GM21529 (cell line): ENCODE data around the gene GPR108.
"Not testable (repeated sequence)": the region's sequence is repeated elsewhere in the genome, so short reads cannot be mapped to it uniquely, and the experiment has no call there.

Experiments
- ATAC-seq: cut with Tn5 transposase; IDR thresholded peaks from one replicate; pipeline ENCODE4 v1.9.1; 2021; ENCODE audit not compliant: unreplicated experiment

The GPR108 gene

DNA sequence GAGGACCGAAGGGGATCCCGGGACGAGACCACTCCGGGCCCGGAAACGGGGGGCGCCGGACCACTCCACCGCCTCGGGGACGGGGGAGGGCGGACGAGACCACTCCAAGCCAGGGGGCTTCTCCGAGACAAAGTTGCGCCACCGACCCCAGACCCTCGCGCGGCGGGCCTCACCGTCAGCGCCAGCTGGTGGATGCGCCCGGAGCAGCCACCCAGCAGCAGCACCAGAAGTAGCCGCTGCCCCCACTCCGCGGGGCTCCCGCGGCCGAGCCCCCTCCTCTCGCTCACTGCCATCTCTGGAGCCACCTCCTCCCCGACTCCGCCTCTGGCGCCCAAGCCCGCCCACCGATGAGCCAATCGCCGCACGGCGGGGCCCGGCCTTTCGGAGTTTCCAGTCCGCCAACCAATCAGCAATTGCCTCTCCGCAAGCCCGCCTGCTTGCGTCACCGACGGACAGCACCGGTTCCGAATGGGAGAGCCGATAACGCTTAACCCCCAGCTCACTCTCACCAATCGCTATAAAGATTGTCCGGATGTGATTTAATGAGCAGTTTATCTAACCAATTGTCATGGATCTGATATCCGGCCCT is at the start of gene GPR108:
TSS of gene GPR108 (minus strand) at position 297 of the 589 bp plus-strand sequence. CDS start at position 293, 4 bp downstream.
- ATAC-seq = peak; percentile 57

DNA sequence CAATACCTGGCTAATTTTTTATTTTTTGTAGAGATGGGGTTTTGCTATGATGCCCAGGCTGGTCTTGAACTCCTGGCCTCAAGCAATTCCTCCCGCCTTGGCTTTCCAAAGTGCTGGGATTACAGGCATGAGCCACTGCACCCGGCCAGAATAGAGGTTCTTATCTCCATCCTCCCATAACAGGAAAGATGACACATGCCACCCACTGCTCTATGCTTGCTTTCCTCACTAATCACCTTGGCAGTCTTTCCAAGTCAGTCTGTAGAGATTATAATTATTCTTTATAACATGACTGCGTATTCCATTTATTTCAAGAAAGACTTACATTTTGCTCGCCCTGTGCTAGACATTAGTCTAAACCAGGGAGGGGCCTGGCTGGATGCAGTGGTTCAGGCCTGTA is 41.8 kb upstream of the GPR108 start:
- no peak for ATAC-seq

DNA sequence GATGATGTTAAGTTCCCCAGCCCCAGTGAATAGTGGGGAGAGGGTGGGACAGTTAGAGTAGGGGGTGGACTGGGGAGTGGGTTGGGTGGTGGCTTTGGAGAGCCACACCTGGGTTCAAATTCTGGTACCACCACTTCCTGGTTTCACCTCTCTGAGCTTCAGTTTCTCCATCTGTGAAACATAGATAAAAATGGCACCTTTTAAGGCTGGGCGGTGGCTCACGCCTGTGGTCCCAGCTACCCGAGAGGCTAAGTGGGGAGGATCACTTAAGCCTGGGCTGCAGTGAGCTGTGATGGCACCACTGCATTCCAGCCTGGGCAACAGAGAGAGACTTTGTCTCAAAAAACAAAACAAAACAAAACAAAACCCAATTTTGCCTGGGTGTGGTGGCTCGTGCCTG is 41.0 kb upstream of the GPR108 start:
- ATAC-seq = no peak

DNA sequence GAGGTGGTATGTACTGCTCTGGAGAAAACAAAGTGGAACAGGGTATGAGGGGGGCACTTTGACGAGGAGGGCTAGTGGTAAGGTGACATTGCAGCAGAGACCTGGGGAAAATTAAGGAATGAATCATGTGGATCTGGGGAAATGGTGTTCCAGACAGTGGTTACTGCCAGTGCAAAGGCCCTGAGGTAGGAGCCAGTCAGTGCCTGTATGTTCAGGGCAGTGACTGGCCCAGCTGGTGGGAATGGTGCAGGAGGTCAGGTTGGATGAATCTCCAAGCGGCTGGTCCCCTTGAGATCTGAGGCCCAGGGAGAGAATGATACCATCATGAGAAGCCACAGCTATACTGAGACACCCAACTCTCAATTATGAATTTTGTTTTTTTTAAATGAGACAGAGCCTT is 40.1 kb upstream of the GPR108 start:
- no peak for ATAC-seq

DNA sequence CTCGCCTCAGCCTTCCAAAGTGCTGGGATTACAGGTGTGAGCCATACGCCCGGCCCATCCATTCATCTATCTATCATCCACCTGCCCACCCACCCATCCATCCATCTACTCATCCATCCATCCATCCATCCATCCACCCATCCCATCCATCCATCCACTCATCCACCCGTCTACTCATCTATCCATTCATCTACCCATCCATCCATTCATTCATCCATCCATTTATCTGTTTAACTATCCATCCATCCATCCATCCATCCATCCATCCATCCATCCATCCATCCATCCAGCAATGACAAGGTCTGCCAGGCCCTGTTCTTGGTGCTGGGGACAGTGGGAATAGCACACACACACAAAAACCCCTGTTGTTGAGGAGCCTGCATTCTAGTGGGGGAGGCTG is 39.6 kb upstream of the GPR108 start:
- ATAC-seq = no peak

DNA sequence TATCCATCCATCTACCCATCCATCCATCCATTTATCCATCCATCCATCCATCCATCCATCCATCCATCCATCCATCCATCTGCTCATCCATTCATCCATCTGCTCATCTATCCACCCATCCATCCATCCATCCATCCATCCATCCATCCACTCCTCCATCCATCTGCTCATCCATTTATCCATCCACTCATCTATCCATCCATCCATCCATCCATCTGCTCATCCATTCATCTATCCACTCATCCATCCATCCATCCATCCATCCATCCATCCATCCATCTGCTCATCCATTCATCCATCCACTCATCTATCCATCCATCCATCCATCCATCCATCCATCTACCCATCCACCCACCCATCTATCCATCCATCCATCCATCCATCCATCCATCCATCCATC is 38.7 kb upstream of the GPR108 start:
- not testable (repeated sequence) for ATAC-seq

DNA sequence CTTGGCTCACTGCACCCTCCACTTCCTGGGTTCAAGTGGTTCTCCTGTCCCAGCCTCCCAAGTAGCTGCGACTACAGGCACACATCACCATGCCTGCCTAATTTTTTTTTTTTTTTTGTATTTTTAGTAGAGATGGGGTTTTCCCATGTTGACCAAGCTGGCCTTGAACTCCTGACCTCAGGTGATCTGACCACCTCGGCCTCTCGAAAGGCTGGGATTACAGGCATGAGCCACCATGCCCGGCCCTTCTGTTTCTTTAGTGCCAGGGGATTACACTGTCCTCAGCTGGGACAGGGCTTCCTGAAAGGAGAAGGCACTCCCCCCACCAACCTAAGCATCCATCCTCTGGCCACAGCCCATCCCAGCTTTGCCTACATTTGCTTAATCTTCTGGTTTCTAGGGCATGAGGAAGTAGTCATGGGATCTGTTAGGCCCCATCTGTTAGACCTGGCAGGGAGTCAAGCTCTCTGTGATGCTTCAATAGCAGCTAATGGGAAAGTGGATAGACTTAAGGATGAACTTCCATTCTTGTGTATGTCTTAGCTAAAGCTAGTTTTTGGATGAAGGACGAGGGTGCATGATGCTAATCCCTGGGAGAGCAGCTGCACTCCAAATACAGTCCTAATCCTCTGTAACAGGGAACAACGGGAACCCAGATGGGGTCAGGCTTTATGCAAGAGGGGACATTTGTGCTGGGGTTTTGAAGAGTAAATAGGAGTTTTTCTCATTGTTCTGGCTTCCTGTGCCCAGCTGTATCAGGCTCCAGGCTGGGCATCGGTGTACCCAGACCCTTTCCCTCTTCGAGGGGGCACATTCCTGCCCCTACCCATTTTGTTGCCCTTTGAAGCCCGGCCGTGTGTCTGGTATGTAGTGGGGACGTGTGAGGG is 37.7 kb upstream of the GPR108 start:
- ATAC-seq = no peak

DNA sequence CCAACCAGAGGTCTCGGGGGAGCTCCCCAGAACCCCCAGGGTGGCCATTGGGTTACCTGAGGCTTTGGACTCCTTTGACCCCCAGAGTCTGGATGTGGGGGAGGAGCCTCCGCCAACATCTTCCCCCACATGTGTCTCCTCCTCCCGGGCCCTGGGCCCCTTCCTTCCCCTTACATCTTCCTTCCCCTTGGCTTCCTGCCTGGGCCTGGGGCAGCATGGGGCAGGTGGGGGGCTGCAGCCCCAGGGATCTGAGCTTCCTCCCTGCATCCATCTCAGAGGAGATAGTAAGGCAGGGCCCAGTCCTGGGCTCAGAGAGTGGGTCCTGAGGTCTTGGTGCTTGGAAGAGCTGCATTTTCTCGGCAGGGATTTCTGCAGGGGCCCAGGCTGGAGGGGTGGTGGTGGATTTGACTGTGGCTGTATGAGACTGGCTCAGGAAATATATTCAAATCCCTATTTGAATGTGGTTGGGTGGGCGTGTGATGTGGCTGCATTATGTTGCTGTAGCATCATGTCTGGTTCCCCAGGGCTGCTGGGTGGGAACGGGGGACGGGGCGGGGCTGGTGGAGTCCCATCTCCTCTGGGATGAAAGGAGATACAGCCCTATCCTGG is 36.0 kb upstream of the GPR108 start:
- no peak for ATAC-seq

DNA sequence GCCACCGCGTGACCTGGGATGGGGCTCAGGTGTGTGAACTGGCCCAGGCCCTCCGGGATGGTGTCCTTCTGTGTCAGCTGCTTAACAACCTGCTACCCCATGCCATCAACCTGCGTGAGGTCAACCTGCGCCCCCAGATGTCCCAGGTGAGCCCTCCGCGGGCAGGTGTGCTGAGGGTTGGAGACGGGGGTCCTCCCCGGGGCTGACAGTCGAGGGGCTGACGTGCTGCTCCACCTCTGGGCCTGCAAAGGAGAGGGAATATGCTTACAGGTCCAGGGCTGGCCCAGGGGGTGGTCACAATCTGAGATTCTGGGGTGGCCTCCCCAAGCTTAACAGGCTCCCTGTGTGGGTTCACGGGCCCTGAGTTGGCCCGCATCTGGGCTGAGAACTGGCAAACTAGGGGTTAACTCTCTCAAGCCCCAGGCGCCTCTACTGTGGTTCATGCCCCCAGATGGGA is 35.5 kb upstream of the GPR108 start:
- ATAC-seq = peak; percentile 14

DNA sequence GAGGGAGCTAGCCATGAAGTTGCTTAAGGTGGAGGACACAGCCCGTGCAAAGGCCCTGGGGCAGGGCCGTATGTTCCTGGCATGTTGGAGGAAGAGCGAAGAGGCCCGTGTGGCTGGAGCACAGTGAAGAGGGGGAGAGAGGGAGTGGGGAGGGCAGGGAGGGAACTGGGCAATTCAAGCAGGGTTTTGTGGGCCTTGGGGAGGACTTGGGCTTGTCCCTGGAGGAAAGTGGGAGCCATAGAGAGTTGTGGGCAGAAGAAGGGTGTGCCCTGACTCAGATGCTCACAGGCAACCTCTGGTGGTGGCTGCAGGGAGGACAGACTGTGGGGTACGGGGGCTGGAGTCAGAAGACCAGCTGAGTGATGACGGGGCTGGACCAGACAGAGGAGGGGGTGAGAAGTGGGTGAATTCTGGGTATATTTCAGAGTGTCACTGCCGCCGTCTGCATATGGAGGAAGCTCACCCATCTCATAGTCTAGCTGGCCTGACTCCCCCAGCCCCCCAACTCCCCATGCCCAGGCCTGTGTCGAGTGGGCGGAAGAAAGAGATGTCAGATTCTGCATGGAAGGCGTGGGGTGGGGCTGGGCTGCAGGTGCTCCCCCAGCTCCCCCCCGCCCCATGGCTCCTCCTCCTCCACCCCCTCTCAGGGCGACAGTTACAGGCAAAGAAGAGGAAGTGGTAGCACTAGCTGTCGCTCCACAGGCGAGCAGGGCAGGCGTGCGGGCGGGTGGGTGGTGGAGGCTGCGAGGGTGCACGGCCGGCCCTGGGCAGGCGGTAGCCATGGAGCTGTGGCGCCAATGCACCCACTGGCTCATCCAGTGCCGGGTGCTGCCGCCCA is 34.9 kb upstream of the GPR108 start, which contains the start of gene VAV1:
TSS of gene VAV1 (plus strand) at position 681 of the 838 bp plus-strand sequence. CDS start at position 781, 100 bp downstream.
- ATAC-seq = peak; percentile 38

DNA sequence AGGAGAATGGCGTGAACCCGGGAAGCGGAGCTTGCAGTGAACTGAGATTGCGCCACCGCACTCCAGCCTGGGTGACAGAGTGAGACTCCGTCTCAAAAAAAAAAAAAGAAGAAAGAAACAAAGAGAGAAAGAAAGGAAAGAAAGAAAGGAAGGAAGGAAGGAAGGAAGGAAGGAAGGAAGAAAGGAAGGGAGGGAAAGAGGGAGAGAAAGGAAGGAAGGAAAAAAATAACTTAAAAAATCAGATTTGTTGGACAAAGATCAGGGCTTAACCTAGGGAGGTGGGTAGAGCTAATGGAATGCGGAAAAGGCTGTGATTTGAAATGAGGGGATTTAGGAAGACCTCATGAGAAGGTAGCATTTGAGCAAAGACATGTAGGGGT is 34.3 kb upstream of the GPR108 start:
- ATAC-seq = not testable (repeated sequence)

DNA sequence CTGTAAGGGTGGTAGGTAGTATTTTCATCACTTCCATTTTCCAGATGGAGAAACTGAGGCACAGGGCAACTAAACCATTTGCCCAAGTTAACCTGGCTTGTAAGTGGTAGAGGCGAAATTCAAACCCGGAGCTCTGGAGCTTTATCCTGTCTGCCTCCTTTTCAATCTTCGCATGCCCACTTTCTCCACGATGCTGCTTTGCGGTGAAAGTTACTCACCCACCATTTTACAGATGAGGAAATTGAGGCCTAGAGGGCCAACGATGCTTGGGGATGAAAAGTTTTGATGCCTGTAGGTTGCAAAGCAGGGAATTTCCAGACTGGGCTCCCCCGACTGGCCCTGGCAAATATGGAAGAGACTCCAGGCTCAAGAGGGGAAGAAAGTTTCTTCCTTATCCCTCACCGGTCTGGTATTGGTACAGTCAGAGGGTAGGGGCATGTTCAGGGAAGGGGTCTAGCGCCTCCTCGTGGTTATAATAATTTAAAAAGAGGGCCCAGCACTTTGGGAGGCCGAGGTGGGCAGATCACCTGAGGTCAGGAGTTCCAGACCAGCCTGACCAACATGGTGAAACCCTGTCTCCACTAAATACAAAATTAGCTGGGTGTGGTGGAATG is 31.7 kb upstream of the GPR108 start:
- ATAC-seq = no peak

DNA sequence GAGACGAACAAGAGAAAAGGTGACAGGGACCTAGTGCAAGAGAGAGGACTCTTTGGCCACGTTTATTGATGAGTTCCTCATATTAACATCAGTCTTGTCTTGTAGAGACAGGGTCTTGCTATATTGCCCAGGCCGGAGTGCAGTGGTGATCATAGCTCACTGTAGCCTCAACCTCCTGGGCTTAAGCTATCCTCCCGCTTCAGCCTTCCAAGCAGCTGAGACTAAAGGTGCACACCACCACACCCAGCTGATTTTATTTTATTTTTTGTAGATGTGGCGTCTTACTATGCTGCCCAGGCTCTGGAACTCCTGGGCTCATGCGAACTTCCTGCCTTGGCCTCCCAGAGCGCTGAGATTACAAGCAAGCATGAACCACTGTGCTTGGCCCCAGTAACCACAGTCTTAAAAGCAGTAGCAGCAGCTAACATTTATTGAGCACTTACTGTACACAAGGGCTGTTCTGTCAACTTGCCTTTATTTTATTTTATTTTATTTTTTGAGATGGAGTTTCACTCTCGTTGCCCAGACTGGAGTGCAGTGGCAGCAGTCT is 30.9 kb upstream of the GPR108 start:
- no peak for ATAC-seq

DNA sequence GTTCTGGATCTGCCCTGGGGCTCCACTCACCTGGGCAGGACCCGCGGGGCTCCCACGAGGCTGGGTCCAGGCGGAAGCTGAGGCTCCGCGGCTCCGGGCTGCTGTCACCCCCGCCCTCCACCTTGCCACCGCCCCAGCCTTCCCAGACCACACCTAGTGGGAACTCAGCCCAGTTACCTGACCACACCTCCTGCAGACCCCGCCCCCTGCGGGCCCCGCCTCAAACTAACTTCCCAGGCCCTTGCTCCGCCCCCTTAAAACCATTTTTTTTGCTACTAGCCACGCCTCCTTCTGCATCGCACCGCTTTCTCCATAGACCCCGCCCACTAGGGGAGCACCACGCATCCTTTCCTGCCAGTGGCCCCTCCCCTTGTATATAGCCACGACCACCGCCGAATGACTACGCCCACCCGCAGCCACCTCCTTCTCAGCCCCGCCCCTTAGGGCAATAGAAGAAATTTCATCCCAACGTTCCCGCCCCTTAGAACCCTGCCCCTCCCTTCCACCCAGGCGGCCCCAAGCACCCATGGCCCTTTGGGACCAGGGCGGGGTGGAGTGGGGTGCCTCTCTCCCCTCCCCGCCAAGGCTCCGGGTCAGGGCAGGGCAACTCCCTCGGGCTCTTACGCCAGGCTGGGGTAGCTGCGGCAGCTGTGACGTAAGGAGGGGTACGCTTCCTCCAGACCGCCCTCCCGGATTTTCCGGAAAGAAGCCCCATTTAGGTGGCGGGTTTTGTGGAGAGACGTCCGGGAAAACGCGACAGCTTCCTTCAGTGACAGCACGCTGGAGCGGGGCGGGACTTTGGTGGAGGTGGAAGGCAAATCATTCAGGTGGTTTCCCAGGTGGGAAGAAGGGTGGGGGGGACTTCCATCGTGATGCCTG is 30.2 kb upstream of the GPR108 start, which contains the start of gene SH2D3A:
TSS of gene SH2D3A (minus strand) at position 79 of the 879 bp plus-strand sequence. CDS start 3,687 bp downstream, outside the sequence.
- peak; percentile 67 for ATAC-seq

DNA sequence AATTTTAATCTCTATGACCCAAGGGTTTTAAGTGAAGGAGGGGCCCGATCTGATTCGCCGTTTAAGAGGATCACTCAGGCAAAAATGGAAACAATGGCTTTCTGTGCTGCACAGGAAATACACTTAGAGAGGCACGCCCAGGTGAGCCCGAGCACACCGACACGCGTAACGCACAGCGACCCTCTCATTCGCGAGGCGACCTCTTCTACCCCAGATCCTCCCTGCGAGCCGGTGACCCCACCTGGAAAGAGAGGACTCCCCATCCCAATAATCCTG is 29.6 kb upstream of the GPR108 start:
- ATAC-seq = peak; percentile 16

DNA sequence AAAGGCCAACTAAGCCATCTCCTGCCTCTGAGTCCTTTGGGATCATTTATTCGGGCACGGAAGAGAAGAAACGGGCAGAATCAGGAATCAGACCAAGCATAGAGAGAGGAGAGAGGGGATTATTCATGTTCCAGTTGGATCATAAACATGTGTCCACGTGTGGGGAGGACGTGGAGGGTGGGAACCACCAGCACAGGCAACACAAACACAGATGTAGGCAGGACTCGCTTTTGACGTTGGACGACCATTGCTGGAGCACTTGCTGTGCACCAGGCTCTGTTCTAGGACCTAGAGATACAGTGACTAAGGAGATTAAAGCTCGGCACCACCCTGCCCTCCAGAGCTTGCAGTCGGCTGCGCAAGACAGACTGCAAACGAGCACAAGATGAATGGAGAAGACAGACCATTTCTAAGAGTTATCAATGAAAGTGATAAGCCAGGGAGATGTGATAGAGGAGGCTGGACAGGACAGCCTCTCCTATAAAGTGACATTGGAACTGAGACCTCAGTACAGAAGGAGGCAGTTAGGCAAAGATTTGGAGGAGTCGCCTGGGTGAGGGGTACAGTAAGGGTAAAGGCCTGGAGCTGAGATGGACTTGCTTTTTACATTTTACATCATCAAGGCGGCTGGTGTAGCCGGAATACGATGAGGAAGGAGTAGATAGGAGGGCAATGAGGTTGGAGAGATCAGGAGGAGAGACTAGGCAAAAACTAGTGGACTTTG is 29.1 kb upstream of the GPR108 start:
- ATAC-seq = no peak

DNA sequence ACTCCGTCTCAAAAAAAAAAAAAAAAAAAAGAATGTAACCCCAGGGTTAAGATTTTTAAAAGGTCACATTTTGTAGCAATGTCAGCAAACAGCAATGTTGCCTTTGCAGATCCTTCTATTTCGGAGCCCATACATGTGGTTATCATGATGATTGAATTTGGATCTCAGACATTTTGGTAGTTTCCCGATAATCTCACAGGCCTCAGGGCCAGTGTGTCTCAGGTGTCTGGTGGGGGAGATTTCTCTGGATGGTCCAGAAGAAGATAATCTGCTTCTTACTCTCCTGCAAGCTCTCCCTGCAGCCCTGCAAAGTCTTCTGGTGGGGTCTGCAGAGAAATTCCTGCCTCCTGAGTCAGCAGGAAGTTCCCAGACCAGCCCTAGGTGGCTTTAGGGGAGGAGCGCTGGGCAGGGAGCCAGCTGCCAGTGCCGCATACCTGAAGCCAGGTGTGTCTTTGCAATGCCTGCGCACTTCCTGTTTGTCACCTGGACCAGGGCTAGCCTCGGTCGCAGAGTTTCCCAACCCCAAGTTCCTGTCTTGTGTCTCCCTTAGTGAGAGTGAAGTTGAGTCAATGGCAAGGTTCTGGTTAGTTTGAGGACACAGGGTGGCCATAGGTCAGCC is 28.5 kb upstream of the GPR108 start:
- no peak for ATAC-seq

DNA sequence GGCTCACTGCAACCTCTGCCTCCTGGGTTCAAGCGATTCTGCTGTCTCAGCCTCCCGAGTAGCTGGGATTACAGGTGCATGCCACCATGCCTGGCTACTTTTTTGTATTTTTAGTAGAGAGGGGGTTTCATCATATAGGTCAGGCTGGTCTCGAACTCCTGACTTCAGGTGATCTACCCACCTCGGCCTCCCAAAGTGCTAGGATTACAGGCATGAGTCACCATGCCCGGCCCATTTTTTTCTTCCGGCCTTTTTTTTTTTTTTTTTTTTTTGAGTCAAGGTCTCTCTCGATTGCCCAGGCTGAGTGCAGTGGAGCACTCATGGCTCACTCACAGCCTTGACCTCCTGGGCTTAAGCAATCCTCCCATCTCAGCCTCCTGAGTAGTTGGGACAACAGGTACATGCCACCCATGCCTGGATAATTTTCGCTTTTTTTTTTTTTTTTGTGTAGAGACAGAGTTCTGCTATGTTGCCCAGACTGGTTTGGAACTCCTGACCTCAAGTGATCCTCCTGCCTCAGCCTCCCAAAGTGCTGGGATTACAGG is 24.9 kb upstream of the GPR108 start:
- ATAC-seq = not testable (repeated sequence)
